ENCODE results near the gene CACFD1. TPM values are rescaled to one million over a fixed set of nuclear protein-coding genes. Genes with fewer than 3 reads are reported as not detected.

Gene CACFD1
- total and polyA plus RNA-seq, 2 of the 13 experiments (the other 11 are each of a cell fraction or from before 2014, with no cell fraction given), result 13.8 to 14.6 TPM

DNA sequence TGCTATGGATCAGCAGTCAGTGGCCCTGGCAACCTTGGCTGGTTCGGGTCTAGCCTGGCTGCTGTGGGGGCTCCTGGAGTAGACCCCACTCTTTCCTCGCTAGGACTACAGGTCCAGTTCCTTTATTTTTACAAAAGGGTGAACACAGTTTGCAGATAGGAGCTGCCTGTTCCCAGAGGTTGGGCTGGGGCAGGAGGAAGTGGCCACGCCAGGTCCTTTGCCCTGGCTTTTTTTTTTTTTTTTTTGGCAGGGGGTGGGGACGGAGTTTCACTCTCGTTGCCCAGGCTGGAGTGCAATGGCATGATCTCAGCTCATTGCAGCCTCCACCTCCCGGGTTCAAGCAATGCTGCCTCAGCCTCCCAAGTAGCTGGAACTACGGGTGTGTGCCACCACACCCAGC, 11.2 kb downstream of the CACFD1 start:
- no peaks in the 10 kb centered on the region for H3K9me3 ChIP-seq (ENCODE audit: low read length)
- intact Hi-C loops (cut with micrococcal nuclease; ENCODE audit: unreplicated experiment) (no loop called here), in situ Hi-C loops (cut with HindIII; ENCODE audit: extremely low pct_ligation_motif_present, low pct_unique_long_range_greater_than_20kb) (no loop called here)
- peaks cover 10% of the 10 kb centered on the region; the same call in 1 of the 2 replicates for H3K4me1 ChIP-seq (ENCODE audit: insufficient read depth, low read length)
- 90% methylated on average over 6 of the region's 7 CpGs for WGBS (ENCODE audit: low lambda C conversion rate)
- no peak for TF ChIP-seq ZNF34 (CRISPR knock-in tag; IDR thresholded peaks at IDR 0.05; ENCODE audit: borderline replicate concordance)
- TF ChIP-seq, protein P1, sequence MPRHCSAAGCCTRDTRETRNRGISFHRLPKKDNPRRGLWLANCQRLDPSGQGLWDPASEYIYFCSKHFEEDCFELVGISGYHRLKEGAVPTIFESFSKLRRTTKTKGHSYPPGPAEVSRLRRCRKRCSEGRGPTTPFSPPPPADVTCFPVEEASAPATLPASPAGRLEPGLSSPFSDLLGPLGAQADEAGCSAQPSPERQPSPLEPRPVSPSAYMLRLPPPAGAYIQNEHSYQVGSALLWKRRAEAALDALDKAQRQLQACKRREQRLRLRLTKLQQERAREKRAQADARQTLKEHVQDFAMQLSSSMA (CRISPR knock-in tag; IDR thresholded peaks at IDR 0.05), result 0 out of 2 replicates have a peak, but pooled peaks have one; percentile 27
- ATAC-seq (no peak), DNase-seq (ENCODE audit: low spot score) (no peak), FAIRE-seq (no peak)
- no TSS peak for BruUV-seq (replicated peaks)
- H3K4me3 ChIP-seq (replicated peaks in 1 of 3; ENCODE audit: insufficient read depth in 1 of 3, low read depth in 2 of 3, low read length in 3 of 3), result no peak overlapping the region
- no peak overlapping the region for H3K4me2 ChIP-seq (ENCODE audit: low read depth, low read length)
- ChIA-PET CTCF (ENCODE audit: low intra/inter-chr PET ratio, low total read pairs) (no interaction called here), POLR2A (interaction anchor here (1.9 to 2.3 kb wide), 2 partner anchors 10 to 12 kb away, joined by 8 to 11 read pairs; partner anchors contain the start of gene CACFD1)
- no peak overlapping the region for H3K9ac ChIP-seq (ENCODE audit: insufficient read depth, low read depth, low read length)
- no peaks in the 10 kb centered on the region for H3K27me3 ChIP-seq (ENCODE audit: control insufficient read depth in 1 of 2, insufficient read depth in 2 of 2, low read length in 2 of 2)
- H3K36me3 ChIP-seq (replicated peaks in 1 of 2; ENCODE audit: control insufficient read depth in 1 of 2, insufficient read depth in 2 of 2, low read length in 2 of 2), result peaks cover 4% of the 10 kb centered on the region in 2 experiments; a peak in 3 of 5 replicates
- H4K20me1 ChIP-seq (ENCODE audit: insufficient read depth, low read length), result no peaks in the 10 kb centered on the region
- no peak overlapping the region for H2AFZ ChIP-seq (ENCODE audit: low read length)
- no peaks in the 10 kb centered on the region for H3K79me2 ChIP-seq (ENCODE audit: insufficient read depth, low read length)
- no peak overlapping the region for H3K27ac ChIP-seq (ENCODE audit: extremely low read length, insufficient read depth, low read length)

DNA sequence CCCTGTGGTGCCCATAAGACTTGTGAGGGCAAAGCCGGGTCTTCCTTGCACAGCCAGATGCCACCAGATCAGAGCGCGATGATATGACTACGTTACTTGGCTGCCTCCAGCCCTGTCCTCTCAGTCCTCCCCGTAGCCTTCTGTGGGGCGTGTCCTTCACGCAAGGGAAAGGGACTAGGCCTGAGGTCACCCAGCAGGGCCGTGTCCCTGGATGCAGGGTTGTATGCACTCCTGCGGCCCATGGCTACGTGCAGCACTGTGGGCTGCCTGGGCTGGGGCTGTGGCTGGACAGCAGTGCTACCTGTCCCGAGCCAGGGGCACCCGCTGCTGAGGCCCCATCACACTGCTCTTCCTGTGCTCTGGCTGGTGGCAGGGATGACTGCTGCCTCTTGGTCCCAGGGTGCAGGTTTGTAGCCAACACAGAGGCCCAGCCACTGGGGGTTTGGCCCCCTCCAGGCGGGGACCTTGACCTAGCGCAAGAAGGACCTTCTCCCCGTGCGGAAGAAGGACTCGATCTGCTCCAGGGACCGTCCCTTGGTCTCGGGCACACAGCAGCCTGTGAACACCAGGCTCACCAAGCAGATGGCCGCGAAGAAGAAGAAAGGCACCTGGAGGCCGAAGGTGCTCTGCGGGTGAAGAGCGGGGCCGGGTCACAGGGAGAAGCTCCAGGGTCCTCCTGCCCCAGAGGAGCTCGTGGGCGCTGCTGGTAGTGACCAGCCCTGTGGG, 11.9 kb downstream of the CACFD1 start:
- 96% methylated on average over 24 of the region's 27 CpGs for WGBS (ENCODE audit: low lambda C conversion rate)
- Histone ChIP-seq H3K27ac (ENCODE audit: extremely low read length, insufficient read depth, low read length) (no peak overlapping the region), H3K4me1 (ENCODE audit: insufficient read depth, low read length) (peaks cover 10% of the 10 kb centered on the region; the same call in 1 of the 2 replicates), H3K4me2 (ENCODE audit: low read depth, low read length) (no peak overlapping the region), H3K27me3 (ENCODE audit: control insufficient read depth in 1 of 2, insufficient read depth in 2 of 2, low read length in 2 of 2) (no peaks in the 10 kb centered on the region), H3K36me3 (replicated peaks in 1 of 2; ENCODE audit: control insufficient read depth in 1 of 2, insufficient read depth in 2 of 2, low read length in 2 of 2) (peaks cover 3 to 4% of the 10 kb centered on the region in 2 experiments; a peak in 1 of 5 replicates), H3K9ac (ENCODE audit: insufficient read depth, low read depth, low read length) (no peak overlapping the region), H2AFZ (ENCODE audit: low read length) (no peak overlapping the region), H3K9me3 (ENCODE audit: low read length) (no peaks in the 10 kb centered on the region), H3K79me2 (ENCODE audit: insufficient read depth, low read length) (no peaks in the 10 kb centered on the region), H3K4me3 (replicated peaks in 1 of 3; ENCODE audit: insufficient read depth in 1 of 3, low read depth in 2 of 3, low read length in 3 of 3) (no peak overlapping the region), H4K20me1 (ENCODE audit: insufficient read depth, low read length) (0 out of 2 replicates have a peak, but pooled peaks cover under 1% of the 10 kb centered on the region)
- peak; percentile 2; the same call in 2 of the 3 replicates for ATAC-seq
- BruUV-seq (replicated peaks), result no TSS peak
- DNase-seq (ENCODE audit: low spot score), result no peak
- no peak for FAIRE-seq
- ChIA-PET POLR2A (interaction anchor here (0.5 to 2.3 kb wide), 2 partner anchors 13 to 88 kb away, joined by 4 to 11 read pairs; partner anchors contain the start of gene CACFD1), CTCF (ENCODE audit: low intra/inter-chr PET ratio, low total read pairs) (no interaction called here)
- no peak for TF ChIP-seq ZZZ3 (CRISPR knock-in tag; IDR thresholded peaks at IDR 0.05; ENCODE audit: borderline replicate concordance)
- no peak for TF ChIP-seq MIER2 (CRISPR knock-in tag; IDR thresholded peaks at IDR 0.05)
- peak; percentile 14; the same call in 1 of the 2 replicates for TF ChIP-seq PHF8 (CRISPR knock-in tag; IDR thresholded peaks at IDR 0.05)
- 0 out of 2 replicates have a peak, but pooled peaks have one; percentile 41 for TF ChIP-seq ZNF263 (CRISPR knock-in tag; IDR thresholded peaks at IDR 0.05)
- TF ChIP-seq AGO2 (optimal IDR thresholded peaks at IDR 0.05; ENCODE audit: low read depth, low read length), result peak; percentile 68
- TF ChIP-seq AKAP8 (CRISPR knock-in tag; IDR thresholded peaks at IDR 0.05), result 0 out of 2 replicates have a peak, but pooled peaks have one; percentile 22
- peak; percentile 92 for TF ChIP-seq AGO1 (IDR thresholded peaks at IDR 0.05; ENCODE audit: low read depth, low read length, poor library complexity, severe bottlenecking)
- TF ChIP-seq HMGA1 (CRISPR knock-in tag; conservative IDR thresholded peaks at IDR 0.05), result no peak
- no peak for TF ChIP-seq ZSCAN29 (CRISPR knock-in tag; conservative IDR thresholded peaks at IDR 0.05)
- TF ChIP-seq CC2D1A (CRISPR knock-in tag; IDR thresholded peaks at IDR 0.05), result no peak
- TF ChIP-seq WIZ (CRISPR knock-in tag; IDR thresholded peaks at IDR 0.05), result no peak
- no peak for TF ChIP-seq ZSCAN20 (CRISPR knock-in tag; IDR thresholded peaks at IDR 0.05; ENCODE audit: borderline replicate concordance)
- intact Hi-C loops (cut with micrococcal nuclease; ENCODE audit: unreplicated experiment) (no loop called here), in situ Hi-C loops (cut with HindIII; ENCODE audit: extremely low pct_ligation_motif_present, low pct_unique_long_range_greater_than_20kb) (no loop called here)

Measured in HepG2 (cell line).